Adrenal gland (tissue), 12 donors: Measurements from ENCODE around the gene MAP7D2. TPM values are rescaled to one million over a fixed set of nuclear protein-coding genes. Genes with fewer than 3 reads are reported as not detected.

Source experiments
- DNase-seq, 7 donors: peaks; one replicate each; pipeline ENCODE4 v3.0.0-alpha.2; 2019 to 2020
- H3K27ac ChIP-seq, 5 donors: fragments of 200-600 bp; sonication (generic) in 4 of 5; 1 replicate in 3 of 5; 2 replicates in 2 of 5; pipeline versions ENCODE4 v1.5.1 to v1.8.0; 2016 to 2020; ENCODE audit warnings: mild to moderate bottlenecking in 1 of 5
- H3K27me3 ChIP-seq: fragments of 200-600 bp; 2 replicates; pipeline ENCODE4 v1.8.0; 2021
- H3K36me3 ChIP-seq, 2 donors: fragments of 200-600 bp; replicated peaks in 1 of 2; 1 replicate in 1 of 2; 2 replicates in 1 of 2; pipeline versions ENCODE4 v1.5.1 to v1.8.0; 2018 to 2022
- H3K4me1 ChIP-seq, 2 donors: fragments of 200-600 bp; replicated peaks in 1 of 2; 1 replicate in 1 of 2; 2 replicates in 1 of 2; pipeline versions ENCODE4 v1.5.1 to v1.8.0; 2018 to 2021
- H3K4me3 ChIP-seq, 4 donors: fragments of 200-600 bp; sonication (generic) in 3 of 4; one replicate each; pipeline ENCODE4 v1.5.1; 2016 to 2018
- H3K9me3 ChIP-seq, 3 donors: fragments of 200-600 bp; sonication (generic) in 1 of 3; replicated peaks in 1 of 3; 1 replicate in 2 of 3; 2 replicates in 1 of 3; pipeline versions ENCODE4 v1.5.1 to v1.8.0; 2016 to 2021
- POLR2A ChIP-seq, 2 donors: fragments of 450-650 bp; IDR thresholded peaks; one replicate each; pipeline ENCODE4 v1.6.1; 2017; ENCODE audit warnings: antibody characterized with exemption in 2 of 2, mild to moderate bottlenecking in 2 of 2, moderate library complexity in 1 of 2
- WGBS, 4 donors: extraction: QIAGEN DNeasy Blood & Tissue Kit in 2 of 4; methylation state at CpG; one replicate each; pipeline versions ENCODE4 v1.1.5 to v1.1.7; 2013 to 2017; 5-methylcytosine and 5-hydroxymethylcytosine counted together
- intact Hi-C, 2 donors: fragments of 100-400 bp; cut with DNase I; formaldehyde crosslinking; loops; one replicate each; pipeline versions ENCODE4 v1.14.1 to v1.15.0; 2022 to 2023
- polyA plus RNA-seq, 3 donors: library from polyadenylated mRNA; stranded (reverse); fragments of 200-250 nt in 2 of 3; fragments of 350-450 nt in 1 of 3; fragmentation: Illumina TruSeq in 1 of 3; extraction: RNeasy Lipid Tissue Mini Kit (QIAGEN cat#74804) in 1 of 3; gene quantifications; one replicate each; pipeline ENCODE4 v1.2.3, GENCODE V29; 2013 to 2014
- total RNA-seq, 9 donors: library from RNA; depleted of rRNA in 4 of 9; stranded (reverse); fragments of >200 nt in 4 of 9; fragments of 120-200 nt in 1 of 9; fragmentation: NEBNext Ultra II Directional in 1 of 9; extraction: Animal tissue kit (Norgen Biotek cat#: 25700) in 1 of 9; gene quantifications; one replicate each; pipeline versions ENCODE4 v1.1.0 to v1.2.4, GENCODE V29; 2013 to 2023
- TF ChIP-seq, protein P1 (sequence below), 6 experiments: fragments of 450-650 bp in 4 of 6; fragments of 200-600 bp in 2 of 6; sonication (generic) in 1 of 6; IDR thresholded peaks; 1 replicate in 5 of 6; 2 replicates in 1 of 6; pipeline versions ENCODE4 v1.5.1 to v1.8.0; 2016 to 2021; ENCODE audit warnings: antibody characterized with exemption in 6 of 6, mild to moderate bottlenecking in 2 of 6, moderate library complexity in 1 of 6
- donor health status: healthy with polysubstance abuse.
- donor health status: Bipolar disorder and iron deficiency.
- donor health status: DM: yes; HTN: yes; CAD: no.
- donor health status: DM: no; HTN: no; CAD: no.
- donor health status: DM: no; HTN: no; CAD: no.
- donor health status: DM: yes; HTN: yes; CAD: no.

The MAP7D2 gene
- total and polyA plus RNA-seq, 12 donors: 0.25 to 6.0 (median 1.0) TPM

DNA sequence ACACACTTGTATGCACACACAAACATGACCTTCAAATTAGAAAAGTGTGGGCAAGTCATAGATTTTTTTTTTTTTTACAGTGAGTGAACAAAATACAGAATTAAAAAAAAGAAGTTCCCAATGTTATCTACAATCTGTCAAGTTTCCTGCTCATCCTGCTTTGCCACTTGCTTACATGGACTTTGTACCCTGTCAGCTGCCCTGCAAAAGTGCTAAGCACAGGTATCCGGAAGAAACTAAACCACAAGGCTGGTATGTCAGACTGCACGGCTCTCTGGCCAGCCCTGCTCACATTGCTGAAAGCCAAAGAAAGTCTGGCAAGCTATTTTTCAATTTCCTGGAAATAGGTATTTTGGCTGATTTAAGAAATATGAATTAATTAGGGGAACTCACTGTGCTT lies 87.0 kb downstream of the MAP7D2 start:
- Histone ChIP-seq H3K27me3 (no peaks in the 10 kb centered on the region), H3K4me3 (no peak overlapping the region), H3K27ac (no peak overlapping the region), H3K9me3 (no peaks in the 10 kb centered on the region), H3K4me1 (no peaks in the 10 kb centered on the region), H3K36me3 (no peaks in the 10 kb centered on the region)
- 47 to 74% (median 68%) methylated on average over 2 of the region's 2 CpGs for WGBS, 4 donors
- no peak for DNase-seq
- intact Hi-C loops: no loop called here
- TF ChIP-seq, protein P1, sequence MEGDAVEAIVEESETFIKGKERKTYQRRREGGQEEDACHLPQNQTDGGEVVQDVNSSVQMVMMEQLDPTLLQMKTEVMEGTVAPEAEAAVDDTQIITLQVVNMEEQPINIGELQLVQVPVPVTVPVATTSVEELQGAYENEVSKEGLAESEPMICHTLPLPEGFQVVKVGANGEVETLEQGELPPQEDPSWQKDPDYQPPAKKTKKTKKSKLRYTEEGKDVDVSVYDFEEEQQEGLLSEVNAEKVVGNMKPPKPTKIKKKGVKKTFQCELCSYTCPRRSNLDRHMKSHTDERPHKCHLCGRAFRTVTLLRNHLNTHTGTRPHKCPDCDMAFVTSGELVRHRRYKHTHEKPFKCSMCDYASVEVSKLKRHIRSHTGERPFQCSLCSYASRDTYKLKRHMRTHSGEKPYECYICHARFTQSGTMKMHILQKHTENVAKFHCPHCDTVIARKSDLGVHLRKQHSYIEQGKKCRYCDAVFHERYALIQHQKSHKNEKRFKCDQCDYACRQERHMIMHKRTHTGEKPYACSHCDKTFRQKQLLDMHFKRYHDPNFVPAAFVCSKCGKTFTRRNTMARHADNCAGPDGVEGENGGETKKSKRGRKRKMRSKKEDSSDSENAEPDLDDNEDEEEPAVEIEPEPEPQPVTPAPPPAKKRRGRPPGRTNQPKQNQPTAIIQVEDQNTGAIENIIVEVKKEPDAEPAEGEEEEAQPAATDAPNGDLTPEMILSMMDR (IDR thresholded peaks at IDR 0.05): no peak
- TF ChIP-seq POLR2A (IDR thresholded peaks at IDR 0.05): no peak

- Histone ChIP-seq H3K36me3 (no peaks in the 10 kb centered on the region), H3K4me3 (no peak overlapping the region), H3K27ac (no peak overlapping the region), H3K27me3 (no peaks in the 10 kb centered on the region), H3K9me3 (no peaks in the 10 kb centered on the region), H3K4me1 (no peaks in the 10 kb centered on the region)
- DNase-seq: no peak
- TF ChIP-seq POLR2A (IDR thresholded peaks at IDR 0.05): no peak
- TF ChIP-seq, protein P1 (IDR thresholded peaks at IDR 0.05): no peak
- 66 to 80% (median 76%) methylated on average over 8 of the region's 8 CpGs for WGBS, 4 donors
- intact Hi-C loops: no loop called here
Measured at GRCh38 chrX:20028588-20028987, 88.1 kb downstream of the MAP7D2 start.

GRCh38 chrX:20026278-20026677 lies 90.4 kb downstream of the MAP7D2 start:
- 19 to 28% (median 26%) methylated on average over 2 of the region's 2 CpGs for WGBS, 4 donors
- H3K4me3 ChIP-seq: no peak overlapping the region
- no peaks in the 10 kb centered on the region for H3K9me3 ChIP-seq
- no peak for TF ChIP-seq POLR2A (IDR thresholded peaks at IDR 0.05)
- TF ChIP-seq, protein P1 (IDR thresholded peaks at IDR 0.05): no peak
- H3K36me3 ChIP-seq: no peaks in the 10 kb centered on the region
- intact Hi-C loops: no loop called here
- no peaks in the 10 kb centered on the region for H3K4me1 ChIP-seq
- DNase-seq: no peak
- H3K27ac ChIP-seq: no peak overlapping the region
- no peaks in the 10 kb centered on the region for H3K27me3 ChIP-seq

DNA sequence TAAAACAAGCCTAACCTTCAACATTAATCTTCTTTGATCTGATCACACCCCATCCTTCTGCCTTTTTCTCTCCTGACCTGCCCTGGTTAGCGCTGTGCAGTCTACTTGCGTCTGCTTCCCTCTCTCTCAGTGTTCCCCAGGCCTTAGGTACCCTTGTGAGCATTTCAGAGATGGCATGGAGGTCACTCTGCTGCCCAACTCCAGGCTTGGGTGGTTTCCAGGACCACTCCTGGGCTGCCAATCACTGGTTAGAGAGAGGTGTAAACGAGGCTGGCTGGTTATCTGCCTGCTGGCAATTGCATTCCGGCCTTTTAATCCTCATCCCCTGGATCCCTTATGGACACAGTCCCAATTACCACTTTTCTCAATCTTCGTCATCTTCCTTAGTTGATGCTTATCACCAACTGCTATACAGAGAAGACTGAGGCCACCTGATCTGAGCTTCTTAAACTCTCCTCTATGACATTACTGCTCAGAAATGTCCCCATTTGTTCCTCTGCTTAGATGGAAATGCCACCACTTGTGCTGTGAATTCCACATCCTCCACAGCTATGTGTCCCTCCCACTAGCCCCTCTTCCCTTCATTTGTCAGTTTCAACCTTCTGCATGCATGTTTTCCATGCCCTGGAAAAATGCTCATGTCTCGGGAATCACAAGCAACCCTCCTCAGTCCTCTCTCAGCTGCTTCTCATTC lies 96.9 kb downstream of the MAP7D2 start:
- WGBS, 4 donors: 74 to 92% (median 87%) methylated on average over 6 of the region's 6 CpGs

More for the DNA sequence above, 96.9 kb downstream of the MAP7D2 start:
- Histone ChIP-seq H3K4me1 (no peaks in the 10 kb centered on the region), H3K27ac (no peak overlapping the region), H3K27me3 (no peaks in the 10 kb centered on the region), H3K4me3 (no peak overlapping the region), H3K36me3 (no peaks in the 10 kb centered on the region), H3K9me3 (peaks cover 0 to 6% (median 0%) of the 10 kb centered on the region in 3 donors)
- TF ChIP-seq POLR2A (IDR thresholded peaks at IDR 0.05): no peak
- TF ChIP-seq, protein P1 (IDR thresholded peaks at IDR 0.05): no peak
- intact Hi-C loops: no loop called here
- DNase-seq: no peak
